ENCODE results near the gene CLASP1. TPM values are rescaled to one million over a fixed set of nuclear protein-coding genes. Genes with fewer than 3 reads are reported as not detected.
"Not testable (repeated sequence)": the region's sequence is repeated elsewhere in the genome, so short reads cannot be mapped to it uniquely, and the experiment has no call there.

Gene CLASP1
- total RNA-seq, 4 donors from 2014 or later = 28.9 to 58.0 (median 41.9) TPM

- Histone ChIP-seq H3K4me3 (no peak overlapping the region), H3K4me1 (peaks cover 0 to 4% (median 0%) of the 10 kb centered on the region in 3 donors), H3K9me3 (no peaks in the 10 kb centered on the region), H3K27me3 (peaks cover 0 to 3% (median 0%) of the 10 kb centered on the region in 4 donors), H3K27ac (no peak overlapping the region), H3K36me3 (peaks cover 6 to 36% (median 6%) of the 10 kb centered on the region in 3 donors)
- intact Hi-C loops (cut with DNase I) = no loop called here
- no peak for TF ChIP-seq POLR2A (IDR thresholded peaks at IDR 0.05)
- TF ChIP-seq CTCF (IDR thresholded peaks at IDR 0.05) = no peak
- DNase-seq = no peak
- WGBS, 2 donors = 56 to 57% methylated on average over 14 to 17 of the region's 22 CpGs
Measured at GRCh38 chr2:121335294-121336290, 313.7 kb downstream of the CLASP1 start.

- H3K4me3 ChIP-seq = no peak overlapping the region
- H3K27ac ChIP-seq = no peak overlapping the region
- no peak for DNase-seq
- H3K4me1 ChIP-seq = peaks cover 0 to 4% (median 0%) of the 10 kb centered on the region in 3 donors
- H3K36me3 ChIP-seq = peaks cover 0 to 28% (median 6%) of the 10 kb centered on the region in 3 donors
- no peak for TF ChIP-seq CTCF (IDR thresholded peaks at IDR 0.05)
- no peak for TF ChIP-seq POLR2A (IDR thresholded peaks at IDR 0.05)
- 68 to 85% methylated on average over 4 to 7 of the region's 14 CpGs for WGBS, 2 donors
- peaks cover 0 to 3% (median 0%) of the 10 kb centered on the region in 4 donors for H3K27me3 ChIP-seq
- intact Hi-C loops (cut with DNase I) = no loop called here
- no peaks in the 10 kb centered on the region for H3K9me3 ChIP-seq
Measured at GRCh38 chr2:121334581-121335293, 314.5 kb downstream of the CLASP1 start.

GRCh38 chr2:121333834-121334558 is 315.3 kb downstream of the CLASP1 start:
- Histone ChIP-seq H3K4me1 (peaks cover 0 to 4% (median 0%) of the 10 kb centered on the region in 3 donors), H3K4me3 (no peak overlapping the region), H3K27ac (no peak overlapping the region), H3K36me3 (peaks cover 0 to 20% (median 6%) of the 10 kb centered on the region in 3 donors), H3K27me3 (peaks cover 0 to 3% (median 0%) of the 10 kb centered on the region in 4 donors), H3K9me3 (no peaks in the 10 kb centered on the region)
- no peak for TF ChIP-seq POLR2A (IDR thresholded peaks at IDR 0.05)
- no peak for TF ChIP-seq CTCF (IDR thresholded peaks at IDR 0.05)
- no peak for DNase-seq
- 64 to 72% methylated on average over 4 to 12 of the region's 12 CpGs for WGBS, 2 donors
- intact Hi-C loops (cut with DNase I) = no loop called here

GRCh38 chr2:121333231-121333630 is 316.0 kb downstream of the CLASP1 start:
- no peak for DNase-seq

GRCh38 chr2:121331324-121331723 is 317.9 kb downstream of the CLASP1 start:
- H3K36me3 ChIP-seq; H3K27ac ChIP-seq; H3K4me1 ChIP-seq; H3K9me3 ChIP-seq; H3K4me3 ChIP-seq; intact Hi-C loops (cut with DNase I); DNase-seq; H3K27me3 ChIP-seq: not testable (repeated sequence)
- WGBS, 2 donors = 66 to 67% methylated on average over 8 of the region's 8 CpGs

More at GRCh38 chr2:121333231-121333630, 316.0 kb downstream of the CLASP1 start:
- Histone ChIP-seq H3K27ac (no peak overlapping the region), H3K36me3 (peaks cover 0 to 13% (median 3%) of the 10 kb centered on the region in 3 donors), H3K4me3 (no peak overlapping the region), H3K4me1 (peaks cover 0 to 4% (median 0%) of the 10 kb centered on the region in 3 donors), H3K9me3 (no peaks in the 10 kb centered on the region), H3K27me3 (peaks cover 0 to 3% (median 0%) of the 10 kb centered on the region in 4 donors)
- TF ChIP-seq POLR2A (IDR thresholded peaks at IDR 0.05) (no peak), CTCF (IDR thresholded peaks at IDR 0.05) (no peak)
- 76 to 84% methylated on average over 11 to 17 of the region's 17 CpGs for WGBS, 2 donors
- intact Hi-C loops (cut with DNase I) = no loop called here
